H9 (cell line): ENCODE measurements around the gene POLK. TPM values are rescaled to one million over a fixed set of nuclear protein-coding genes. Genes with fewer than 3 reads are reported as not detected.

Source experiments
- DNase-seq: peaks from one replicate; pipeline ENCODE4 v3.0.0-alpha.2; 2017
- H2AFZ ChIP-seq: one replicate; pipeline ENCODE4 v1.6.1; 2013; ENCODE audit warnings: mild to moderate bottlenecking, low read length, control low read depth, moderate library complexity
- H2AK5ac ChIP-seq: 2 replicates; pipeline ENCODE4 v1.6.1; 2013; ENCODE audit warnings: low read length, control low read depth, mixed read lengths; ENCODE audit not compliant: insufficient read length
- H2BK120ac ChIP-seq: one replicate; pipeline ENCODE4 v1.6.1; 2013; ENCODE audit warnings: low read depth, mild to moderate bottlenecking, low read length, control low read depth, inconsistent platforms; ENCODE audit not compliant: poor library complexity, severe bottlenecking
- H2BK12ac ChIP-seq: 2 replicates; pipeline ENCODE4 v1.6.1; 2013; ENCODE audit warnings: low read length, control low read depth, mixed read lengths, low read depth; ENCODE audit not compliant: insufficient read length
- H2BK15ac ChIP-seq: 2 replicates; pipeline ENCODE4 v1.6.1; 2013; ENCODE audit warnings: low read depth, low read length, control low read depth
- H2BK20ac ChIP-seq: one replicate; pipeline ENCODE4 v1.6.1; 2013; ENCODE audit warnings: low read depth, mild to moderate bottlenecking, low read length, control low read depth, inconsistent platforms; ENCODE audit not compliant: poor library complexity, severe bottlenecking
- H2BK5ac ChIP-seq: 2 replicates; pipeline ENCODE4 v1.6.1; 2013; ENCODE audit warnings: low read length, control low read depth, mixed read lengths; ENCODE audit not compliant: insufficient read length
- H3K14ac ChIP-seq: 2 replicates; pipeline ENCODE4 v1.6.1; 2013; ENCODE audit warnings: low read length, control low read depth; ENCODE audit not compliant: insufficient read depth
- H3K18ac ChIP-seq: 2 replicates; pipeline ENCODE4 v1.6.1; 2013; ENCODE audit warnings: low read depth, mild to moderate bottlenecking, mixed read lengths, low read length, control low read depth; ENCODE audit not compliant: insufficient read length
- H3K23ac ChIP-seq: 2 replicates; pipeline ENCODE4 v1.6.1; 2013; ENCODE audit warnings: low read length, control low read depth, mixed read lengths, low read depth; ENCODE audit not compliant: insufficient read length
- H3K23me2 ChIP-seq: 2 replicates; pipeline ENCODE4 v1.6.1; 2013; ENCODE audit warnings: low read depth, mild to moderate bottlenecking, mixed read lengths, low read length, control low read depth; ENCODE audit not compliant: insufficient read length, poor library complexity, severe bottlenecking
- H3K27ac ChIP-seq: 2 replicates; pipeline ENCODE4 v1.5.1; 2013; ENCODE audit warnings: low read length, control low read depth, mixed read lengths, low read depth; ENCODE audit not compliant: insufficient read length
- H3K27me3 ChIP-seq: 2 replicates; pipeline ENCODE4 v1.6.1; 2013; ENCODE audit warnings: low read length, control low read depth, inconsistent platforms; ENCODE audit not compliant: insufficient read depth
- H3K4ac ChIP-seq: 2 replicates; pipeline ENCODE4 v1.6.1; 2013; ENCODE audit warnings: low read depth, mild to moderate bottlenecking, control low read depth, inconsistent platforms, low read length, moderate library complexity
- H3K4me1 ChIP-seq: 2 replicates; pipeline ENCODE4 v1.6.1; 2013; ENCODE audit warnings: low read length, control low read depth, inconsistent platforms; ENCODE audit not compliant: insufficient read depth
- H3K4me2 ChIP-seq: 2 replicates; pipeline ENCODE4 v1.6.1; 2013; ENCODE audit warnings: low read length, control low read depth, mixed read lengths; ENCODE audit not compliant: insufficient read length, insufficient read depth
- H3K56ac ChIP-seq: 2 replicates; pipeline ENCODE4 v1.6.1; 2013; ENCODE audit warnings: low read depth, mild to moderate bottlenecking, mixed read lengths, low read length, control low read depth; ENCODE audit not compliant: insufficient read length
- H3K79me1 ChIP-seq: 2 replicates; pipeline ENCODE4 v1.6.1; 2013; ENCODE audit warnings: low read depth, mild to moderate bottlenecking, moderate library complexity, low read length, control low read depth, inconsistent platforms; ENCODE audit not compliant: insufficient read depth, poor library complexity, severe bottlenecking
- H3K79me2 ChIP-seq: 2 replicates; pipeline ENCODE4 v1.6.1; 2013; ENCODE audit warnings: low read length, control low read depth, inconsistent platforms; ENCODE audit not compliant: insufficient read depth
- H3K9ac ChIP-seq: 2 replicates; pipeline ENCODE4 v1.6.1; 2013; ENCODE audit warnings: low read length, control low read depth, mixed read lengths; ENCODE audit not compliant: insufficient read length; ENCODE audit errors: extremely low read depth
- H3K9me3 ChIP-seq: one replicate; pipeline ENCODE4 v1.6.1; 2013; ENCODE audit warnings: low read depth, low read length, inconsistent platforms; ENCODE audit not compliant: control insufficient read depth
- H3T11ph ChIP-seq: one replicate; pipeline ENCODE4 v1.6.1; 2013; ENCODE audit warnings: mild to moderate bottlenecking, low read length, control low read depth, inconsistent platforms
- H4K20me1 ChIP-seq: one replicate; pipeline ENCODE4 v1.6.1; 2013; ENCODE audit not compliant: control insufficient read depth, insufficient read length, insufficient read depth
- H4K5ac ChIP-seq: 2 replicates; pipeline ENCODE4 v1.6.1; 2013; ENCODE audit warnings: low read depth, mild to moderate bottlenecking, mixed read lengths, low read length, control low read depth; ENCODE audit not compliant: insufficient read length
- H4K8ac ChIP-seq: replicated peaks from 2 replicates; pipeline ENCODE4 v1.6.1; 2013; ENCODE audit warnings: low read length, control low read depth, mixed read lengths, low read depth; ENCODE audit not compliant: insufficient read length
- H4K91ac ChIP-seq: 2 replicates; pipeline ENCODE4 v1.6.1; 2013; ENCODE audit warnings: low read depth, mild to moderate bottlenecking, moderate library complexity, mixed read lengths, low read length, control low read depth; ENCODE audit not compliant: insufficient read length
- H3K27ac Mint-ChIP-seq, 3 experiments: 2 replicates in 2 of 3; 3 replicates in 1 of 3; pipeline ENCODE4 v1.8.0; 2020 to 2021; ENCODE audit warnings: mixed read lengths in 3 of 3, mild to moderate bottlenecking in 1 of 3, moderate library complexity in 1 of 3
- H3K27me3 Mint-ChIP-seq: 2 replicates; pipeline ENCODE4 v1.8.0; 2021; ENCODE audit warnings: low read depth, mild to moderate bottlenecking, moderate library complexity, mixed read lengths
- H3K36me3 Mint-ChIP-seq, 3 experiments: 2 replicates in 2 of 3; 3 replicates in 1 of 3; pipeline ENCODE4 v1.8.0; 2020 to 2021; ENCODE audit warnings: low read depth in 3 of 3, mixed read lengths in 3 of 3; ENCODE audit not compliant: insufficient read depth in 1 of 3
- H3K4me1 Mint-ChIP-seq, 2 experiments: 2 replicates each; pipeline ENCODE4 v1.8.0; 2020; ENCODE audit warnings: mixed read lengths in 2 of 2
- H3K4me3 Mint-ChIP-seq, 2 experiments: 2 replicates in 1 of 2; 3 replicates in 1 of 2; pipeline ENCODE4 v1.8.0; 2020 to 2021; ENCODE audit warnings: mild to moderate bottlenecking in 2 of 2, mixed read lengths in 2 of 2, moderate library complexity in 1 of 2
- H3K9me3 Mint-ChIP-seq, 2 experiments: 2 replicates in 1 of 2; 3 replicates in 1 of 2; pipeline ENCODE4 v1.8.0; 2020; ENCODE audit warnings: mild to moderate bottlenecking in 2 of 2, mixed read lengths in 2 of 2, moderate library complexity in 1 of 2
- CTCF ChIP-seq: fragments of 200-600 bp; sonication (generic); conservative IDR thresholded peaks from 3 replicates; pipeline ENCODE4 v1.8.0; 2021; ENCODE audit warnings: antibody characterized with exemption, mild to moderate bottlenecking
- WGBS: extraction: QIAGEN DNeasy Blood & Tissue Kit; methylation state at CpG from one replicate; pipeline ENCODE4 v1.1.7; 2013; ENCODE audit warnings: missing lambda C conversion rate, low lambda C conversion rate, mixed read lengths; ENCODE audit not compliant: insufficient read length; ENCODE audit errors: extremely low coverage; 5-methylcytosine and 5-hydroxymethylcytosine counted together
- total RNA-seq: library from RNA; stranded (reverse); gene quantifications from 2 replicates; pipeline ENCODE4 v1.2.1, GENCODE V29; 2021

POLK gene
- total RNA-seq, 1 experiment from 2014 or later: 7.6 TPM

GRCh38 chr5:75545131-75545530 is 33.4 kb downstream of the POLK start:
- no peak overlapping the region for H4K8ac ChIP-seq
- no CpG with 5 or more reads among the region's 2 CpGs for WGBS
- no peaks in the 10 kb centered on the region for H3K27me3 ChIP-seq
- no peak overlapping the region for H2BK12ac ChIP-seq
- H2AK5ac ChIP-seq: no peak overlapping the region
- H3K79me1 ChIP-seq: no peaks in the 10 kb centered on the region
- no peak overlapping the region for H3K18ac ChIP-seq
- no peak overlapping the region for H4K5ac ChIP-seq
- no peaks in the 10 kb centered on the region; a peak in 1 of 5 replicates for H3K9me3 Mint-ChIP-seq
- no peaks in the 10 kb centered on the region for H4K20me1 ChIP-seq
- H3K79me2 ChIP-seq: no peaks in the 10 kb centered on the region
- no peak overlapping the region for H3T11ph ChIP-seq
- no peak overlapping the region for H3K14ac ChIP-seq
- H3K56ac ChIP-seq: no peak overlapping the region
- no peak overlapping the region for H3K9ac ChIP-seq
- H2BK5ac ChIP-seq: no peak overlapping the region
- no peak overlapping the region for H3K27ac ChIP-seq
- H2BK15ac ChIP-seq: no peak overlapping the region
- no peak overlapping the region for H2BK20ac ChIP-seq
- no peaks in the 10 kb centered on the region for H3K23me2 ChIP-seq
- no peaks in the 10 kb centered on the region for H3K4me1 ChIP-seq
- no peak overlapping the region for H3K27ac Mint-ChIP-seq
- H3K4me2 ChIP-seq: no peak overlapping the region
- no peaks in the 10 kb centered on the region for H3K36me3 Mint-ChIP-seq
- H3K27me3 Mint-ChIP-seq: no peaks in the 10 kb centered on the region
- no peaks in the 10 kb centered on the region for H3K9me3 ChIP-seq
- no peak for TF ChIP-seq CTCF
- no peak overlapping the region for H3K4ac ChIP-seq
- DNase-seq: no peak
- no peak overlapping the region for H3K4me3 Mint-ChIP-seq
- H3K23ac ChIP-seq: no peak overlapping the region
- H4K91ac ChIP-seq: no peak overlapping the region
- no peak overlapping the region for H2AFZ ChIP-seq
- H2BK120ac ChIP-seq: no peak overlapping the region
- no peaks in the 10 kb centered on the region for H3K4me1 Mint-ChIP-seq
